Suprapubic skin (tissue), 4 donors: Measurements from ENCODE around the gene CD2BP2. TPM values are rescaled to one million over a fixed set of nuclear protein-coding genes. Genes with fewer than 3 reads are reported as not detected.
"Not testable (repeated sequence)": the region's sequence is repeated elsewhere in the genome, so short reads cannot be mapped to it uniquely, and the experiment has no call there.

Source experiments
- DNase-seq, 2 donors: peaks; one replicate each; pipeline ENCODE4 v3.0.0-alpha.2; 2019; ENCODE audit warnings: low spot score in 2 of 2
- H3K27ac ChIP-seq: fragments of 200-600 bp; sonication (generic); one replicate; pipeline ENCODE4 v1.5.1; 2019
- H3K27me3 ChIP-seq: fragments of 200-600 bp; sonication (generic); one replicate; pipeline ENCODE4 v1.5.1; 2019
- H3K36me3 ChIP-seq: fragments of 200-600 bp; sonication (generic); one replicate; pipeline ENCODE4 v1.5.1; 2019
- H3K4me1 ChIP-seq: fragments of 200-600 bp; sonication (generic); one replicate; pipeline ENCODE4 v1.5.1; 2019
- H3K4me3 ChIP-seq: fragments of 200-600 bp; sonication (generic); one replicate; pipeline ENCODE4 v1.5.1; 2019; ENCODE audit warnings: mild to moderate bottlenecking
- H3K9me3 ChIP-seq: fragments of 200-600 bp; sonication (generic); one replicate; pipeline ENCODE4 v1.5.1; 2019
- EP300 ChIP-seq: sonication (generic); formaldehyde crosslinking; IDR thresholded peaks from one replicate; pipeline ENCODE4 v1.6.1; 2017; ENCODE audit warnings: antibody characterized with exemption
- POLR2A ChIP-seq, 2 donors: fragments of 450-650 bp; IDR thresholded peaks; one replicate each; pipeline ENCODE4 v1.6.1; 2017; ENCODE audit warnings: antibody characterized with exemption in 2 of 2, mild to moderate bottlenecking in 2 of 2, moderate library complexity in 2 of 2
- POLR2AphosphoS5 ChIP-seq, 3 donors: sonication (generic); formaldehyde crosslinking; IDR thresholded peaks; one replicate each; pipeline ENCODE4 v1.6.1; 2017; ENCODE audit warnings: antibody characterized with exemption in 3 of 3
- WGBS: methylation state at CpG from one replicate; pipeline ENCODE4 v1.1.5; 2018; 5-methylcytosine and 5-hydroxymethylcytosine counted together
- total RNA-seq, 4 donors: library from RNA; depleted of rRNA; stranded (reverse); fragments of >200 nt; gene quantifications; one replicate each; pipeline ENCODE4 v1.1.0, GENCODE V29; 2016
- TF ChIP-seq, protein P1 (sequence below), 2 donors: fragments of 200-600 bp in 1 of 2; fragments of 450-650 bp in 1 of 2; sonication (generic) in 1 of 2; IDR thresholded peaks; one replicate each; pipeline ENCODE4 v1.5.1; 2016 to 2019; ENCODE audit warnings: antibody characterized with exemption in 2 of 2, mild to moderate bottlenecking in 1 of 2, moderate library complexity in 1 of 2

CD2BP2 gene
- total RNA-seq, 4 donors from 2014 or later: 21.6 to 34.9 (median 27.7) TPM

DNA sequence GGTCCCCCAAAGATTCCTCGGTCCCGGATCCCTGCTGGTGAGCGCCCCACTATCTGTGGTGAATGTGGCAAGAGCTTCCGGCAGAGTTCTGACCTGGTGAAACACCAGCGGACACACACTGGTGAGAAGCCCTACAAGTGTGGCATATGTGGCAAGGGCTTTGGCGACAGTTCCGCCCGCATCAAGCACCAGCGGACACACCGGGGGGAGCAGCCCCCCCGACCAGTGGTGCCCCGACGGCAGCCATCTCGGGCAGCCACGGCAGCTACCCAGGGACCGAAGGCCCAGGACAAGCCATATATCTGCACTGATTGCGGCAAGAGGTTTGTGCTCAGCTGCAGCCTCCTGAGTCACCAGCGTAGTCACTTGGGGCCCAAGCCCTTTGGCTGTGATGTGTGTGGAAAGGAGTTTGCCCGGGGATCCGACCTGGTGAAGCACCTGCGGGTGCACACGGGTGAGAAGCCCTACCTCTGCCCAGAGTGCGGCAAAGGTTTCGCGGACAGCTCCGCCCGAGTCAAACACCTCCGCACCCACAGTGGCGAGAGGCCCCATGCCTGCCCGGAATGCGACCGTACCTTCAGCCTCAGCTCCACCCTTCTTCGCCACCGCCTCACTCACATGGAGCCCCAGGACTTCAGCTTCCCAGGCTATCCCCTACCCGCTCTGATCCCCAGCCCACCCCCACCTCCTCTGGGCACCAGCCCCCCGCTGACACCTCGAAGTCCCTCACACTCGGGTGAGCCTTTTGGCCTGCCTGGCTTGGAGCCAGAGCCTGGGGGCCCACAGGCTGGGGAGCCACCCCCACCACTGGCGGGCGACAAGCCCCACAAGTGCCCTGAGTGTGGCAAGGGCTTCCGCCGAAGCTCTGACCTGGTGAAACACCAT lies 42.9 kb upstream of the CD2BP2 start:
- Histone ChIP-seq H3K4me3 (no peak overlapping the region), H3K27ac (no peak overlapping the region), H3K4me1 (peaks cover 41% of the 10 kb centered on the region), H3K27me3 (no peaks in the 10 kb centered on the region), H3K9me3 (no peaks in the 10 kb centered on the region), H3K36me3 (peaks cover 11% of the 10 kb centered on the region)
- no peak for DNase-seq
- 93% methylated on average over 25 of the region's 42 CpGs for WGBS
- TF ChIP-seq POLR2AphosphoS5 (IDR thresholded peaks at IDR 0.05) (no peak), POLR2A (IDR thresholded peaks at IDR 0.05) (no peak), EP300 (no peak)
- TF ChIP-seq, protein P1, sequence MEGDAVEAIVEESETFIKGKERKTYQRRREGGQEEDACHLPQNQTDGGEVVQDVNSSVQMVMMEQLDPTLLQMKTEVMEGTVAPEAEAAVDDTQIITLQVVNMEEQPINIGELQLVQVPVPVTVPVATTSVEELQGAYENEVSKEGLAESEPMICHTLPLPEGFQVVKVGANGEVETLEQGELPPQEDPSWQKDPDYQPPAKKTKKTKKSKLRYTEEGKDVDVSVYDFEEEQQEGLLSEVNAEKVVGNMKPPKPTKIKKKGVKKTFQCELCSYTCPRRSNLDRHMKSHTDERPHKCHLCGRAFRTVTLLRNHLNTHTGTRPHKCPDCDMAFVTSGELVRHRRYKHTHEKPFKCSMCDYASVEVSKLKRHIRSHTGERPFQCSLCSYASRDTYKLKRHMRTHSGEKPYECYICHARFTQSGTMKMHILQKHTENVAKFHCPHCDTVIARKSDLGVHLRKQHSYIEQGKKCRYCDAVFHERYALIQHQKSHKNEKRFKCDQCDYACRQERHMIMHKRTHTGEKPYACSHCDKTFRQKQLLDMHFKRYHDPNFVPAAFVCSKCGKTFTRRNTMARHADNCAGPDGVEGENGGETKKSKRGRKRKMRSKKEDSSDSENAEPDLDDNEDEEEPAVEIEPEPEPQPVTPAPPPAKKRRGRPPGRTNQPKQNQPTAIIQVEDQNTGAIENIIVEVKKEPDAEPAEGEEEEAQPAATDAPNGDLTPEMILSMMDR (IDR thresholded peaks at IDR 0.05): no peak

DNA sequence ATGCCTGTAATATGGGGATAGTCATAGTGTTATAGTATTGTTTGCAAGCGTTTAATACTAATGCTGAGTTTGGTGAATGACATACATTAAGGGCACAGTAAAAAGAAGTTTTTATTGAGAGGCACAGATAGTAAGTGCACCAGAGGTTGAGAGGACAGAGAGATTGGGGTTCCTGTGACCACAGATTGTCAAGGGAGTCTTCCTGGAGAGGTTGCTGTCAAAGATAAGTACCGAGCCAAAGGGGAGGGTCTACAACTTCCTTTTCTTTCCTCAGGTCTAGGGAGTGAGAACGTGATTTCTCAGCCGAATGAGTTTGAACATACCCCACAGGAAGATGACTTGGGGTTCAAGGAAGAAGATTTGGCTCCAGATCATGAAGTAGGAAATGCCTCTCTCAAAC lies 41.9 kb upstream of the CD2BP2 start:
- TF ChIP-seq POLR2AphosphoS5 (IDR thresholded peaks at IDR 0.05): no peak
- TF ChIP-seq POLR2A (IDR thresholded peaks at IDR 0.05): no peak
- TF ChIP-seq, protein P1 (IDR thresholded peaks at IDR 0.05): no peak
- no peak for TF ChIP-seq EP300
- H3K36me3 ChIP-seq: peaks cover 11% of the 10 kb centered on the region
- no peak for DNase-seq
- H3K9me3 ChIP-seq: no peaks in the 10 kb centered on the region
- H3K4me1 ChIP-seq: peaks cover 41% of the 10 kb centered on the region
- 78% methylated on average over 4 of the region's 4 CpGs for WGBS
- no peaks in the 10 kb centered on the region for H3K27me3 ChIP-seq
- H3K27ac ChIP-seq: no peak overlapping the region
- no peak overlapping the region for H3K4me3 ChIP-seq

DNA sequence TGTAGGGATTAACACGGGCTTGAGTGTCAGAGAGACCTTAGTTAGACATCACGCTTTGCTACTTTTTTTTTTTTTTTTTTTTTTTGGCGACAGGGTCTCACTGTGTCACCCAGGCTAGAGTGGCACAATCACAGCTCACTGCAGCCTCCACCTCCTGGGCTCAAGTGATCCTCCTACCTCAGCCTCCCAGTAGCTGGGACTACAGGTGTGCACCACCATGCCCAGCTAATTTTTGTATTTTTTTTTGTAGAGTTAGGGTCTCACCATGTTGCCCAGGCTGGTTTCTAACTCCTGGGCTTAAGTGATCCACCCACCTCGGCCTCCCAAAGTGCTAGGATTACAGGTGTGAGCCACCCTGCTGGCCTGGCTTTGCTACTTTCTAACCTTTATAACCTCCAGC lies 41.5 kb upstream of the CD2BP2 start:
- H3K27ac ChIP-seq, DNase-seq, H3K4me3 ChIP-seq, H3K27me3 ChIP-seq, H3K9me3 ChIP-seq: not testable (repeated sequence)
- Histone ChIP-seq H3K36me3 (peaks cover 11% of the 10 kb centered on the region), H3K4me1 (peaks cover 41% of the 10 kb centered on the region)
- 71% methylated on average over 4 of the region's 4 CpGs for WGBS

DNA sequence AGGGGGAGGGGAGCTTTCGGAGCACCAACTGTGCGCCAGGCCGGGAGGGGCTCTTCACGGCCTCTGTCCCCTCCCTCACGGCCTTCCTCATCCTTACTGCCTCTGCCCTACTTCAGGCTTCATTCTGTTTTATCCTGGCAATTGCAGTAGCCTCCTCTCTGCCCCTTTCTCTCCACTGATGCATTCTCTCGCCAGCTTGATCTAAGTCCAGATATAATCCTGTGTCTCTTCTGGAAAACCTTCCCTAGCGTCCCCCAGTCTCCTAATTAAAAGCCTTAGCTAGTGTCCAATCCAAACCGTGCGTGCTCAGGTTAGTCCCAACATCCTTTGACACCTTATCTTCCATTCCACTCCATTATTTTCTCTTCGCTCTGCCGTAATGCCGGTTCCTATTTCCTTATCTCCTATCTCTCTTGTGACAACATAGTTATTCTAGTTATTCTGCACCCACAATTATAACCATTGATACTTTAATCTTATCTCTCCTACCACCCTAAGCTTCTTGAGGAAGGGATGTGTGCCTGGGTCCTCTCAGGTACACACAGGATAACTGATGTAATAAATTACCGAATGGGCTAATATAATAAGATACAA lies 41.0 kb upstream of the CD2BP2 start:
- peaks cover 11% of the 10 kb centered on the region for H3K36me3 ChIP-seq
- WGBS: 14% methylated on average over 13 of the region's 13 CpGs
- peak overlapping the region; percentile 68 for H3K27ac ChIP-seq
- H3K9me3 ChIP-seq: no peaks in the 10 kb centered on the region
- peaks cover 38% of the 10 kb centered on the region for H3K4me1 ChIP-seq
- H3K27me3 ChIP-seq: no peaks in the 10 kb centered on the region
- H3K4me3 ChIP-seq: peak overlapping the region; percentile 71
- no peak for TF ChIP-seq EP300
- TF ChIP-seq, protein P1 (IDR thresholded peaks at IDR 0.05): no peak
- no peak for TF ChIP-seq POLR2AphosphoS5 (IDR thresholded peaks at IDR 0.05)
- TF ChIP-seq POLR2A (IDR thresholded peaks at IDR 0.05): no peak
- DNase-seq: no peak

DNA sequence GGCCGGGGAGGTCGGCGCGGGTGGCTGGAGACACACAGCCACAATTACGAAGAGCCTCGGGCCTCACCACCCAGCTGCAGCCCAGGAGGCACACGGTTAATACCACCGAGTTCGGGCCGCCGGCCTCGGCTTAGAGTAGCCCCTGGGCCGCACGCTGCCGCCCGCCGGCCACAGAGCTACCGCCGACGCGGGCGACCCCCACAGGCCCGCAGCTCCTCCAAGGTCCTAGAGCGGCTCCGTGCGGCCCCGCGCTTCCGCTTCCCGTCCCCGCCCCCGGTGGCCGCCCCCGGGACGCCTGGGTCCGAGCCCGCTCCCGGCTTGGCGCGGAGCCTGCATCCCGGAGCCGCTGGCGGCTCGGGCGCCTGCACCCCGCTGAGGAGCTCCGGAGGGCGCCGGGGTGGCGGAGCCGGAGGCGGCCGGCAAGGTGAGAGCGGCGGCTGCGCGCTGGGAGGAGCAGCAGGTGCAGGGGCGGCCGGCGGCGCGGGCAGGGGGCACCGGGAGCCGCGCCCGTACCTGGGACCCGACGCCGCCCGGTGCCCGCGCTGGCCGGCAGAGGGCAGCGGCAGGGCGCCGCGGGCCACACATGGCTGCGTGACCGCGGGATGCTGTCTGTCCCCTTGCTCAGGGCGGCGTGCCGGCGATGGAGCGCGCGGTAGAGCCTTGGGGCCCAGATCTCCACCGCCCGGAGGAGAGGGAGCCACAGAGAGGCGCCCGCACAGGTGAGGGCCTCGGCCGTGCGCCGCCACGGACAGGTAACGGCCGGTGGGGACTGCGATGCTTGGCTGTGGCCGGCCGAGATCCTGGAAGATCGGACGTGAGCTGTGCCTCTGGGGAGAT lies 40.3 kb upstream of the CD2BP2 start, which contains the start of gene ZNF48:
Gene ZNF48, plus strand, starts transcription at position 266 of the 837 bp plus-strand sequence. Its CDS starts 375 bp downstream, at position 641.
- no peaks in the 10 kb centered on the region for H3K27me3 ChIP-seq
- WGBS: 0% methylated on average over 18 of the region's 103 CpGs

More for the DNA sequence above, 40.3 kb upstream of the CD2BP2 start, which contains the start of gene ZNF48:
- TF ChIP-seq, protein P1 (IDR thresholded peaks at IDR 0.05): peak in 1 of 2 donors; percentile 24
- TF ChIP-seq POLR2AphosphoS5 (IDR thresholded peaks at IDR 0.05): peak in 1 of 3 donors; percentile 21
- peak in 1 of 2 donors; percentile 30 for TF ChIP-seq POLR2A (IDR thresholded peaks at IDR 0.05)
- no peak for TF ChIP-seq EP300
- peaks cover 33% of the 10 kb centered on the region for H3K4me1 ChIP-seq
- H3K36me3 ChIP-seq: peaks cover 11% of the 10 kb centered on the region
- peak; percentile 85 to 87 for DNase-seq
- peak within 1 kb of the TSS; percentile 68 for H3K27ac ChIP-seq
- H3K9me3 ChIP-seq: no peaks in the 10 kb centered on the region
- peak within 1 kb of the TSS; percentile 71 for H3K4me3 ChIP-seq
